ENCODE data around the gene ASB11. TPM values are rescaled to one million over a fixed set of nuclear protein-coding genes. Genes with fewer than 3 reads are reported as not detected.

Gene ASB11
- polyA plus RNA-seq, 1 donor from 2014 or later = not detected

- Histone ChIP-seq H3K27me3 (ENCODE audit: insufficient read depth, low read depth, low read length) (no peaks in the 10 kb centered on the region), H2AFZ (ENCODE audit: low read depth, low read length) (no peak overlapping the region), H3K79me2 (replicated peaks; ENCODE audit: insufficient read depth, low read length) (no peaks in the 10 kb centered on the region), H3K9ac (ENCODE audit: low read length) (no peak overlapping the region), H3F3A (ENCODE audit: insufficient read depth, low read length, poor library complexity, severe bottlenecking) (no peaks in the 10 kb centered on the region), H3K9me2 (ENCODE audit: insufficient read depth, low read length) (no peaks in the 10 kb centered on the region), H3K4me3 (ENCODE audit: low read length) (no peak overlapping the region), H4K20me1 (ENCODE audit: insufficient read depth) (no peaks in the 10 kb centered on the region), H3K4me2 (ENCODE audit: low read length) (no peak overlapping the region), H3K27ac (ENCODE audit: low read length) (no peak overlapping the region), H3K9me3 (ENCODE audit: low read length) (no peaks in the 10 kb centered on the region), H3K36me3 (ENCODE audit: insufficient read depth, low read length) (no peaks in the 10 kb centered on the region)
- no peak for TF ChIP-seq SMC3 (conservative IDR thresholded peaks at IDR 0.05; ENCODE audit: poor library complexity)
- no peak for TF ChIP-seq EZH2 (IDR thresholded peaks at IDR 0.05; ENCODE audit: borderline replicate concordance, insufficient read depth, low read length, poor library complexity, severe bottlenecking)
- no peak for TF ChIP-seq MXI1 (conservative IDR thresholded peaks at IDR 0.05; ENCODE audit: poor library complexity, severe bottlenecking)
- TF ChIP-seq TAF1 (IDR thresholded peaks at IDR 0.05; ENCODE audit: low read depth) = no peak
Observed at GRCh38 chrX:15269120-15269519, 46.3 kb downstream of the ASB11 start.

DNA sequence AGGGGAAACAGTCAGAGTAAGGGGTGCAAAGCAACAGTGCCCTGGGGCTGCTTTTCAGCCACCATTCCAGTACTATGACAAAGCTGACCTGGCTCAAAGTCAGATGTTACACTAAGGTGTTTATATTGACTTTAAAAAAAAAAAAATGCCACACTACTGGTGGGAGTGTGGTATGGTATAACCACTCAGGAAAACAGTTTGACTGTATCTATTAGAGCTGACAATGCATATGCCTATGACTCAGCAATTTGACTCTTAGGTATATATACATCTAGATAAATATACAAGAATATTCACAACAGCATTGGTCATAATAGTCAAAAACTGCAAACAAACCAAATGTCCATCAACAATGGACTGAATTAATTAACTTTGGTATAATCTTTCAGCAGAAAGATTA, 60.6 kb downstream of the ASB11 start:
- TF ChIP-seq TAF1 (IDR thresholded peaks at IDR 0.05; ENCODE audit: low read depth) (no peak), EZH2 (IDR thresholded peaks at IDR 0.05; ENCODE audit: borderline replicate concordance, insufficient read depth, low read length, poor library complexity, severe bottlenecking) (no peak), RAD21 (conservative IDR thresholded peaks at IDR 0.05) (no peak), POLR2AphosphoS5 (IDR thresholded peaks at IDR 0.05) (no peak), EP300 (conservative IDR thresholded peaks at IDR 0.05; ENCODE audit: poor library complexity, severe bottlenecking) (no peak), CTCF (IDR thresholded peaks at IDR 0.05; ENCODE audit: poor library complexity, severe bottlenecking) (no peak), REST (IDR thresholded peaks at IDR 0.05; ENCODE audit: borderline replicate concordance) (no peak), MXI1 (conservative IDR thresholded peaks at IDR 0.05; ENCODE audit: poor library complexity, severe bottlenecking) (no peak), SMC3 (conservative IDR thresholded peaks at IDR 0.05; ENCODE audit: poor library complexity) (no peak)
- Histone ChIP-seq H3K9me2 (ENCODE audit: insufficient read depth, low read length) (no peaks in the 10 kb centered on the region), H3K27ac (ENCODE audit: low read length) (no peak overlapping the region), H4K20me1 (ENCODE audit: insufficient read depth) (no peaks in the 10 kb centered on the region), H3K4me2 (ENCODE audit: low read length) (no peak overlapping the region), H2AFZ (ENCODE audit: low read depth, low read length) (no peak overlapping the region), H3F3A (ENCODE audit: insufficient read depth, low read length, poor library complexity, severe bottlenecking) (no peaks in the 10 kb centered on the region), H3K9me3 (ENCODE audit: low read length) (no peaks in the 10 kb centered on the region), H3K4me3 (ENCODE audit: low read length) (no peak overlapping the region), H3K27me3 (ENCODE audit: insufficient read depth, low read depth, low read length) (no peaks in the 10 kb centered on the region), H3K9ac (ENCODE audit: low read length) (no peak overlapping the region), H3K79me2 (replicated peaks; ENCODE audit: insufficient read depth, low read length) (no peaks in the 10 kb centered on the region), H3K36me3 (ENCODE audit: insufficient read depth, low read length) (no peaks in the 10 kb centered on the region)
